ENCODE data around the gene NEDD9.

The NEDD9 gene

DNA sequence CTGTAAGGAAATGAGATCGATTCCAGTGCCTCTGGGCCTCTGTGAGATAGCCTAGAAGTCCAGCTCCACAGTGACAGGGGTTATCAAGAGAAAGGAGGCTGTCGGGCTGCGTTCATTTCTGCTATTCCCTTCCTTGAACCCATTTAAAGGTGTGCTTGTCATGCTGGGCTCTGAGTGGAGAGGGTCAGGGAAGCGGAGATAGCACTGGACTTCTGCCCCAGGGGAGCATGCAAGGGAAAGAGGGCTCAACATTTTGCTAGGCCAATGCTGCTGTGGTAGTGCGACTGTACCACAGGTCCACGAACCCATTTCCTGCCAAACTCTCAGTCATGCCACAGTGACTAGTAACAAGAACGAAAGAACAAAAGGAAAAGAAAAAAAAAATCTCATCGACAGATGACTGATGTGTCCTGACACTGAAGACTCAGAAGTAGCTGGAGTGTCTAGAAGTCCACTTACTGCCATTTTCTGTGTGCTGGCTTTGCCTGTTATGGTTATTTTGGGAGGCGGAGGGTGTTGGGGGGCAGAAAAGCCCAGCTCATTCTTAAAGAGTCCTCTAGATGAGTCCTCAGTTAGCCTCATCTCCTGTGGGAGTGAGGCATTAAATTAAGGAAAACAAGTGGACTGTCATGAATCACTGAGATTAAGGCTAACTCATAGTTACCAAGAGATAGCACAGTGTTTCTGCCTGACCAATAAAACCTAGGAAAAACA, 8.1 kb downstream of the NEDD9 start:
- in situ Hi-C loops (cut with MboI; ENCODE audit: low pct_unique_long_range_greater_than_20kb, low sequenced_read_pairs, unreplicated experiment), result no loop called here
- peak; percentile 44 for DNase-seq (ENCODE audit: low spot score)
- TF ChIP-seq, protein P1, sequence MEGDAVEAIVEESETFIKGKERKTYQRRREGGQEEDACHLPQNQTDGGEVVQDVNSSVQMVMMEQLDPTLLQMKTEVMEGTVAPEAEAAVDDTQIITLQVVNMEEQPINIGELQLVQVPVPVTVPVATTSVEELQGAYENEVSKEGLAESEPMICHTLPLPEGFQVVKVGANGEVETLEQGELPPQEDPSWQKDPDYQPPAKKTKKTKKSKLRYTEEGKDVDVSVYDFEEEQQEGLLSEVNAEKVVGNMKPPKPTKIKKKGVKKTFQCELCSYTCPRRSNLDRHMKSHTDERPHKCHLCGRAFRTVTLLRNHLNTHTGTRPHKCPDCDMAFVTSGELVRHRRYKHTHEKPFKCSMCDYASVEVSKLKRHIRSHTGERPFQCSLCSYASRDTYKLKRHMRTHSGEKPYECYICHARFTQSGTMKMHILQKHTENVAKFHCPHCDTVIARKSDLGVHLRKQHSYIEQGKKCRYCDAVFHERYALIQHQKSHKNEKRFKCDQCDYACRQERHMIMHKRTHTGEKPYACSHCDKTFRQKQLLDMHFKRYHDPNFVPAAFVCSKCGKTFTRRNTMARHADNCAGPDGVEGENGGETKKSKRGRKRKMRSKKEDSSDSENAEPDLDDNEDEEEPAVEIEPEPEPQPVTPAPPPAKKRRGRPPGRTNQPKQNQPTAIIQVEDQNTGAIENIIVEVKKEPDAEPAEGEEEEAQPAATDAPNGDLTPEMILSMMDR (IDR thresholded peaks at IDR 0.05; ENCODE audit: extremely low read depth, insufficient read depth, missing control alignments), result no peak

DNA sequence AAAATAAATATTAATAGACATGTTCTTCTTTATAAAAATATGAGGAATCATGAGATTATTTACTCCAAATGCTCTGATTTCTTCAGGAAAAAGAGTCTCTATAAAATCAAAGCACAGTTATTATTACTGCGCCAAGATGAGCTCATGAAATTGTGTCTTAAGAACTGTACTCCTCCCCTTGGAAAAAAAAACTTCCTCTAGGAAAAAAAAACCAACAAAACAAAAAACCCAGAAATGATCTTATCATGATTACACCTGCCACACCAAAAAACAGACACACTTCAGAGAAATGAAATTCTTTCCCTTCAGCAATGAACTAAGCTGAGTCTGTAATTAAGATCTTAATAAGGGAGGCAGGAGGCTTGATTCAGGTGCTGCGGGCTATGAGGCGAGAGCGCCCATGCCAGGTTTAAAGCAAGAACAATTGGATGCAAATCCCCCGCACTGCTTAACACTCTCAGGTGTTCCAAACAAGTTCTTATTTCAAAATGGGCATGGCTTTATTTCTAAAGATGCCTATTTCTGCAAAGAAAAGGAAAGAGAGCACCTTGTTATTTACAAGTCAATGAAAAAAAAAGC, 9.1 kb downstream of the NEDD9 start:
- TF ChIP-seq, protein P1 (IDR thresholded peaks at IDR 0.05; ENCODE audit: extremely low read depth, insufficient read depth, missing control alignments), result no peak
- no peak for DNase-seq (ENCODE audit: low spot score)

DNA sequence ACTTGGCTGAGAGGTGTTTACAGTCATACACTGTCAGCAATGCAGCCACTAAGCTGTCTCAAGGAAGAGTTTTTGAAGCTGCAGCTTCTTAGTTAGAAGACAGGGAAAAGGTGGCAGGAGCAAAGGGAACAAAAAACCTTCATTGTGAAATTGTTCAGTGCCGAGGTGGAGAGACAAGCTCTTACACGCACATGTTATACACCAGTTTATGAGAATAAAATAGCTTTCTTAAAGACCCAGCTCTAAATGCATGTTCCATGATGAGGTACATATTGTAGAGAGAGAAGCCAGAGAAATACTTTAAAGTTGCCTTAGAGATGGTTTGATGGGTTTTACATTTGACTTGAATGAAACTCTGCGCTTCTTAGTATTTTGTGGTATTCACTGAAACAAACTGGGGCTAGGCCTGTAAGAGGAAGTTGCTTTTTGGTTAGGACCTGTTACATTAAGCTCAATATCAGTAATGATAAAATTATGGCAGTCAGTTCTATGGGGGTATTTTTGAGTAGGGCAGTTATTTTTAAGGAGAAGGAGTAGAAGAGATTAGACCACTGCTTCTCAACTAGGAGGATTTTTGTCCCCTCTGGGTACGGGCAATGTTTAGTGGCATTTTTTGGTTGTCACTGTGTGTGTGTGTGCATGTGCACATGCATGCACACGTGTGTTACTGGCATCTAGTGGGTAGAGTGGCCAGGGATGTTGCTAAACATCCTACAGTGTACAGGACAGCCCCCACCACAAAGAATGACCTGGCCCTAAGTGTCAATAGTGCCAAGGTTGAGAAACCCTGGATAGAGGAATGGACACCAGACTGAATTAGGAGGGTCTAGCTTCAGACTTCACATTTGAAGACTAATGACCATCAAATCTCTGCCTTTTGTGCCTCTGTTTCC, 9.8 kb downstream of the NEDD9 start:
- in situ Hi-C loops (cut with MboI; ENCODE audit: low pct_unique_long_range_greater_than_20kb, low sequenced_read_pairs, unreplicated experiment), result no loop called here
- no peak for DNase-seq (ENCODE audit: low spot score)
- TF ChIP-seq, protein P1 (IDR thresholded peaks at IDR 0.05; ENCODE audit: extremely low read depth, insufficient read depth, missing control alignments), result no peak

More for the DNA sequence above, 9.1 kb downstream of the NEDD9 start:
- in situ Hi-C loops (cut with MboI; ENCODE audit: low pct_unique_long_range_greater_than_20kb, low sequenced_read_pairs, unreplicated experiment), result no loop called here

DNA sequence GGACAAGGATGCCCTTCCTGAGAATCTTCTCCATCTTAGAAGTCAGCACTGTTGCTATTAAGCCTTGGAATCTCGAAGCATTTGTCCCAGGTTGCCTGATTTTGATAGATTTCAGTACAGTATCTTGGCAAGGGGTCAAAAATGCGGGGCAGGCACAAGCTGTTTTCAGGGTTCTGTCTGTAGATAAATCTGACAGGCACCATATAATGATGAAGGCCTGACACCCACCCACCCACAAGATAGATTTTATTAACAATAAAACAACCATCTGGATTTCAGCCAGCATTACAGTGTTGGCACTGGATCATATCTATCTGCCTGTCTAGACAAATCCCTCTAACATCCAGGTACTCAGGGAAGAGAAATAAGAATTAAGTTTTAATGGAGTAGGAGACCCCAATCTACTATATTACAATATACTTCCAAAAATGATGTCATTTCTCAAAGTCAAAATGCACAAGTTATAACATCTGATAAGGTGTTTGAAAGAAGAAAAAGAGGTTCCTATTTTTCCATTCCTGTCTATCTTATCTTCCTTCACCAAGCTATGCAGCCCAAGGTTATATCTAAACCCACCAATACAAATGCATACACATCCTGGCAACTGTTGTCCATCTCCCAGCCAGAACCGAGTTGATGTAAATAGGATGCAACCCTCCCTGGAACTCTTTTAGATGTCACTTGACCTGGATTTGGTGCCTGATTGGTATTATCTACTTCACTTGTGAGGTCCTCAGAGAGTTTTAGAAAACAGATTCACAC, 10.7 kb downstream of the NEDD9 start:
- TF ChIP-seq, protein P1 (IDR thresholded peaks at IDR 0.05; ENCODE audit: extremely low read depth, insufficient read depth, missing control alignments), result no peak
- DNase-seq (ENCODE audit: low spot score), result no peak
- in situ Hi-C loops (cut with MboI; ENCODE audit: low pct_unique_long_range_greater_than_20kb, low sequenced_read_pairs, unreplicated experiment), result no loop called here

DNA sequence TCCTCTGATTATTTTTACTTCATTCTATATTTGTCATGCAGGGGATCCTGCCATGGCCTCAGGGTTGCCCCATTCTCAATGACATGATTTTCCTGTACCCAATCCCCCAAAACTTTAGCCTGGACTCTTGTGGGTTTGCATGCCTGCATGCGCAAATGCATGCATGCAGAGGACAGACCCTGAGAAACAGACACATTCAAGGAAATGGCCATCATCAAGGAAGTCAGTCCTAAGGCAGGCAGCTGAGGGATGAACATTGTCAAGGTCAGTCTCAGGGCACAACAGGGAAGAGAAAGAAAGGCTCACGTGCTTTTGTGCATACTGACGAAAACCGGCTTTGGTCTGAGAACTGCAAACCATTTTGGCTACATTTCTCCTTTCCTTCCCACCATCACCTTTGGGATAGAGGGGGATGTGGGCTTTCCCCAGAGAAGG, 13.1 kb downstream of the NEDD9 start:
- in situ Hi-C loops (cut with MboI; ENCODE audit: low pct_unique_long_range_greater_than_20kb, low sequenced_read_pairs, unreplicated experiment), result no loop called here
- DNase-seq (ENCODE audit: low spot score), result no peak
- TF ChIP-seq, protein P1 (IDR thresholded peaks at IDR 0.05; ENCODE audit: extremely low read depth, insufficient read depth, missing control alignments), result no peak

All from GM13977 (cell line).